Ascending aorta (tissue), 2 donors: Measurements from ENCODE around the gene ENTPD6. TPM values are rescaled to one million over a fixed set of nuclear protein-coding genes. Genes with fewer than 3 reads are reported as not detected.
A peak's percentile ranks its signal among the peaks of the same experiment; 100 is the strongest.

ENCODE experiments used
- DNase-seq, 2 donors: peaks; one replicate each; pipeline ENCODE4 v3.0.0-alpha.2; 2019; ENCODE audit warnings: low spot score in 2 of 2
- H3K27ac ChIP-seq, 2 donors: fragments of 200-600 bp; sonication (generic); one replicate each; pipeline ENCODE4 v1.5.1; 2016 to 2017; ENCODE audit warnings: mild to moderate bottlenecking in 1 of 2
- H3K27me3 ChIP-seq: fragments of 200-600 bp; sonication (generic); one replicate; pipeline ENCODE4 v1.5.1; 2017
- H3K36me3 ChIP-seq, 2 donors: fragments of 200-600 bp; sonication (generic); one replicate each; pipeline ENCODE4 v1.5.1; 2016
- H3K4me1 ChIP-seq, 2 donors: fragments of 200-600 bp; sonication (generic); one replicate each; pipeline ENCODE4 v1.5.1; 2016 to 2017; ENCODE audit warnings: mild to moderate bottlenecking in 1 of 2
- H3K4me3 ChIP-seq, 2 donors: fragments of 200-600 bp; sonication (generic); one replicate each; pipeline ENCODE4 v1.5.1; 2016 to 2017; ENCODE audit warnings: mild to moderate bottlenecking in 1 of 2
- H3K9me3 ChIP-seq, 2 donors: fragments of 200-600 bp; sonication (generic); one replicate each; pipeline ENCODE4 v1.5.1; 2016
- CTCF ChIP-seq, 3 experiments: fragments of 200-600 bp in 2 of 3; fragments of 450-650 bp in 1 of 3; sonication (generic) in 2 of 3; IDR thresholded peaks; one replicate each; pipeline ENCODE4 v1.5.1; 2016 to 2019; ENCODE audit warnings: antibody characterized with exemption in 3 of 3, mild to moderate bottlenecking in 1 of 3, moderate library complexity in 1 of 3
- intact Hi-C: fragments of 100-400 bp; cut with DNase I; formaldehyde crosslinking; loops from one replicate; pipeline ENCODE4 v1.15.1; 2023
- total RNA-seq: library from RNA; depleted of rRNA; stranded (reverse); fragments of >200 nt; gene quantifications from one replicate; pipeline ENCODE4 v1.1.0, GENCODE V29; 2016

ENTPD6 gene
- 66.5 TPM for total RNA-seq

GRCh38 chr20:25195014-25195961, at the start of gene ENTPD6:
Gene ENTPD6 (plus strand): TSS chr20:25195712. CDS start chr20:25206537, 10,825 bp downstream.
- intact Hi-C loops, result loop anchor here (1.0 to 5.0 kb wide), 5 partner anchors 32 to 203 kb away; partner anchors contain the start of genes ABHD12, APMAP and PYGB
- TF ChIP-seq CTCF (IDR thresholded peaks at IDR 0.05), result peak in 2 of 3 experiments; percentile 8 to 38
- peak; percentile 63 to 93 for DNase-seq
- H3K4me1 ChIP-seq, result peaks cover 0 to 19% of the 10 kb centered on the region in 2 donors
- H3K27ac ChIP-seq, result peak within 1 kb of the TSS; percentile 75
- no peaks in the 10 kb centered on the region for H3K36me3 ChIP-seq
- no peaks in the 10 kb centered on the region for H3K9me3 ChIP-seq
- H3K4me3 ChIP-seq, result peak within 1 kb of the TSS; percentile 78 to 87
- no peaks in the 10 kb centered on the region for H3K27me3 ChIP-seq

GRCh38 chr20:25146976-25147375, 48.5 kb upstream of the ENTPD6 start:
- intact Hi-C loops, result no loop called here
- H3K27me3 ChIP-seq, result no peaks in the 10 kb centered on the region
- H3K4me3 ChIP-seq, result no peak overlapping the region
- no peak for TF ChIP-seq CTCF (IDR thresholded peaks at IDR 0.05)
- H3K4me1 ChIP-seq, result peaks cover 4% of the 10 kb centered on the region in 2 donors
- no peak for DNase-seq
- H3K27ac ChIP-seq, result no peak overlapping the region
- H3K9me3 ChIP-seq, result no peaks in the 10 kb centered on the region
- H3K36me3 ChIP-seq, result no peaks in the 10 kb centered on the region

GRCh38 chr20:25147716-25148115, 47.8 kb upstream of the ENTPD6 start:
- peaks cover 4% of the 10 kb centered on the region in 2 donors for H3K4me1 ChIP-seq
- no peak overlapping the region for H3K4me3 ChIP-seq
- H3K9me3 ChIP-seq, result no peaks in the 10 kb centered on the region
- intact Hi-C loops, result no loop called here
- no peak for DNase-seq
- H3K27me3 ChIP-seq, result no peaks in the 10 kb centered on the region
- no peak overlapping the region for H3K27ac ChIP-seq
- H3K36me3 ChIP-seq, result no peaks in the 10 kb centered on the region
- TF ChIP-seq CTCF (IDR thresholded peaks at IDR 0.05), result no peak

GRCh38 chr20:25148181-25148981, 47.1 kb upstream of the ENTPD6 start:
- TF ChIP-seq CTCF (IDR thresholded peaks at IDR 0.05), result no peak
- peak in 1 of 2 donors; percentile 73 for DNase-seq
- Histone ChIP-seq H3K4me3 (peak overlapping the region; percentile 48 to 62), H3K27me3 (no peaks in the 10 kb centered on the region), H3K9me3 (no peaks in the 10 kb centered on the region), H3K4me1 (peaks cover 4% of the 10 kb centered on the region in 2 donors), H3K36me3 (no peaks in the 10 kb centered on the region), H3K27ac (no peak overlapping the region)
- intact Hi-C loops, result no loop called here

- no peak overlapping the region for H3K27ac ChIP-seq
- peak overlapping the region in 1 of 2 donors; percentile 62 for H3K4me3 ChIP-seq
Observed at GRCh38 chr20:25148982-25149846, 46.3 kb upstream of the ENTPD6 start.

More at GRCh38 chr20:25148982-25149846, 46.3 kb upstream of the ENTPD6 start:
- H3K27me3 ChIP-seq, result no peaks in the 10 kb centered on the region
- H3K4me1 ChIP-seq, result peaks cover 4% of the 10 kb centered on the region in 2 donors
- H3K9me3 ChIP-seq, result no peaks in the 10 kb centered on the region
- intact Hi-C loops, result no loop called here
- DNase-seq, result no peak
- no peak for TF ChIP-seq CTCF (IDR thresholded peaks at IDR 0.05)
- no peaks in the 10 kb centered on the region for H3K36me3 ChIP-seq
